Dedifferentiated amniotic fluid mesenchymal stem cell (primary cell): ENCODE results near the gene PAK3.

ENCODE experiments used
- DNase-seq: peaks from one replicate; pipeline ENCODE4 v3.0.0-alpha.2; 2016; ENCODE audit errors: extremely low spot score

PAK3 gene

DNA sequence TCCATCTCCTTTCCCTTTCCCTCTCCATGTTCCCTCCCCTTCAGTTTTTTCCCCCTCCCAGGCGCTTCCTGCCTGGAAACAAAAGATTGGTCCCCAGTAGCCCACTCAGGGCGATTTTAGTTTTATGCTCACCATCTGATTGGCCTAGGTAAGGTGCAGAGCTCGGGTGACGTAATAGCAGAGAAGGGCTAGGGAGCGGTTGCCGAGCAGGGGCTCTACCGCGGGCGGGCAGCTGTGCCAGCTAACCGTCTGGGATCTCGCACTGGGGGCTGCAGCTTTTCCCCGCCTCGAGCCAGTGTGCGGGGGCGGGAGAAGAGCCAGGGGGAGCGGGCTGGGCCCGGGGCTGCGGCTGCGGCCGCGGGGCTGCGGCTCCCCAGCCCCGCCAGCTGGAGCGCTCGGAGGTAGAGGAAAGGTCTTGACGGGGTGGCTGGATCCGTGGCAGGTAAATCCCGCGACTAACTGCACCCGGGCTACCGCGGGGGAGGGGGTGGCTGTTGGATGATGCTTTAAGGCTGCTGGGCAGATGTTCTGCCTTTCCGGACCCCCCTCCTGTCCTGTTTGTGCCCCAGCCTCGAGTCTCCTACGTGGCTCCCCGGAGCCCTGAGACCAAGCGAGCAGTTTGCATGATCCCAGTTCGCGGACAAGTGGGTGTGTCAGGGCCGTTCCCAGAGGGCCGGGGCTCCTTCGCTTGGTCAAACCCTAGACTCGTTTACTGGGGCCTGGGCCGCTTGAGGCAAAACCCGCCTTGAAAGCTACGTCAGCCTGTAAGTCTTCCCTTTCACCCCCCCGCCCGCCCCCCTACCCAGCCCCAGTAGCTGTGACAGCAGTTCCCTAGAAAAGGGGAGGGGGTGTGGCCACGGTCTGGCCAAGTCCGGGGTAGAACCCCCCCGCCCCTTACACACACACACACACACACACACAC lies at the start of gene PAK3:
Gene PAK3 (plus strand): TSS at position 218 of the 922 bp plus-strand sequence. CDS start 26,913 bp downstream, outside the sequence.
- no peak for DNase-seq

GRCh38 chrX:111047575-111047974 lies 48.4 kb upstream of the PAK3 start:
- DNase-seq, result no peak

DNA sequence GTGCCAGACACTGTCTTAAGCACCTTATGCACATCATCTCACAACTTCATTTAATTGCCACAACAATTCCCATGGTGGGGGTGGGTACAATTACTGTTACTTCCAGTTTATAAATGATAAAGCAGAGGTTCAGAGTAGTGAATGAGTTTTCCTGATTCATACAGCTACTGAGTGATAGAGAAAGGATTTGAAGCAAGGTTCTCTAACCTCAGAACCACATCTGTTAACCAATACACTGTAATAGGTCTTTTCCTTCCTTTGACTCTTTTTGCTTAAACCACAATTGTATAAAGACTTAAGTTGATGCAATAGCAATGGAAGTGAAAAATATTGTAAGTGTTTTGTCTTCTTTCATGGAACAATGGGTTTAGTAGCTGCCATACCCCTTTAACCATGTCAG lies 43.5 kb upstream of the PAK3 start:
- no peak for DNase-seq

DNA sequence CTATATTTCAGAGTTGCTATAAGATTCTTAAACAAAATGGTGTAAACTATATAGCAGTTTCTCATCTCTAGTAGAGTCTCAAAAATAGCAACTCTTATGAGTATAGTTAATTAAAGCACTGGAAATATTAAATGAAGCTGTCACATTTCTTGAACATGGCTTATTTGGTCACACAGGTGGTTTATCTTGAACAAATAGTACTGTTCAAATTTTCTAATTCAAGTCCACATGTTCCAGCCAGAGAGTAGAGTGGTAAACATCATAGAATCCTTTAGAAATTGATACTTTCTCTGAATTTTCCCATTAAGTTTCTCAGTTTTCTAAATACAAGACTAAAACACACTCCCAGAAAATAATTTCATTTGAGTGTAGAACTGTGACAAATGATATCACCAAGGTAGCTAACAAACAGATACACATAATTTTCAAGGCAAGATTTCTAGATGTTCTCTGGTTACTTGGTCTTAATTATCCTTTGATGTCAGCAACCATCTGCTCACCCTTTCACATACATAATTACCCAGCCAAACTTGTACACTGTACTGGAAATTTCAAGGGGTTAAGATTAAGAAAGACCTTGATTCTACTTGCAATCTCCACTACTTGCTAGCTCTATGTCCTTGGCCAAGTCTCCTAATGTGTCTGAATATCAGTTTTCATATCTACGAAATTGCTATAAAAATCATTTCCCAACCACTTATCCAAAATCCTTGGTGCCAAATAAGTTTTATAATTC lies 24.3 kb upstream of the PAK3 start:
- DNase-seq, result no peak

GRCh38 chrX:111083081-111083480 lies 12.9 kb upstream of the PAK3 start:
- no peak for DNase-seq

- DNase-seq, result no peak
Observed at GRCh38 chrX:111086591-111087006, 9.4 kb upstream of the PAK3 start.

- no peak for DNase-seq
Observed at GRCh38 chrX:111088628-111089027, 7.4 kb upstream of the PAK3 start.

DNA sequence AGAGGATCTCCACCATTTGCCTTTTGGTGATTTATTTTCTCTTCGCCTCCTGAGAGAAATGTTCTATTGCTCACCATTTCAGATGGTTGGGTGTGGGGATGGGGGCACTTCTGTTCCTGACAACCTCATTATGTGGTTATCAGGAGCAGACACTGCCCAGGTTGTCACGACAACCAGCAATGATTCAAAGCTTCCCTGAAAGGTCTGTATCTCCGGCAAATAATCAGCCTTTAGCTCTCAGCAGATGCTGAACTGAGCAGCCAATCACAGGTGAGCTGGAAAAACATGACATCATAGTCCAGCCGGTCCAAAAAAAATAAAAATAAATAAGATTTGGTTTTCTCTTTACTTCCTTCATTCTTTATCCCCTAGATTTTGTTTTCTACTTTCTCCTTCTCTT lies 5.5 kb upstream of the PAK3 start:
- DNase-seq, result no peak

- no peak for DNase-seq
Observed at GRCh38 chrX:111098874-111099273, 2.9 kb downstream of the PAK3 start.

- DNase-seq, result no peak
Observed at GRCh38 chrX:111100191-111100590, 4.2 kb downstream of the PAK3 start.

GRCh38 chrX:111101580-111101979 lies 5.6 kb downstream of the PAK3 start:
- DNase-seq, result no peak

DNA sequence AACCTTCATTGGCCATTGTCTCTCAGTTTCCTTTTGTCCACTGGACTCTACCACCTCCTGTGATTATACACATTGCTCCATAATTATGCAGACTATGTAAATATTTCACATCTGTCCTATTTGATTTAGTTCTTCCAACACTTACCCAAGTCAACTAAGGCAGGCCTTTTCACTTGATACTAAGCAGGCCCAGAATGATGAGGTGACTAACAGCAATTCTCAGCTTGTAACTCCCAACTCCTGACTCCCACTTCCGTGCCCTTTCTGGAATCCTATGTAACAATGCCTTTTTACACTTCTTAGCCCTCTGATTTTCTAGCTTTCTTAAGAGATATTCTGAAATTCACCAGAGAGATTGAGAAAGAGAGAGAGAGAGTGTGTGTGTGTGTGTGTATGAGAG lies 6.6 kb downstream of the PAK3 start:
- no peak for DNase-seq

DNA sequence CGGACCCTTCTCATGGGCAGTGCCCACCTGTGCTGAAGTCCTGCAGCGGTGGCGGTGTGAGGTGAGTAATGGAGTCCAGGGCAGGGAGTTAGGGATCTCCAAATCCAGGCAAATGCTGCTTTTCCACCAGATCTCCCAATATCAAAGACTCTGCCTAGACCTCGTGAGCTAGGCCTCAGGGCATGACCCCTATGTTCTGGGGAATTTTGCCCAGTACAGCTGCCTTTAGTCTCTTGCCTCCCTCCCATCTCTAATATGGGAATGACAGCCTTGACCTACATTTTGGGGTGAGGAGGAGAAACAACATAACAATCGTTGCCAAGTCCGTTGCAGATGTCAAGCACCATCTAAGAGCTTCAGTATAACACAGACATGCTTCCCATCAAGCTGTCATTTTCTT lies 7.3 kb downstream of the PAK3 start:
- no peak for DNase-seq

GRCh38 chrX:111110098-111110775 lies 14.2 kb downstream of the PAK3 start:
- DNase-seq, result no peak

DNA sequence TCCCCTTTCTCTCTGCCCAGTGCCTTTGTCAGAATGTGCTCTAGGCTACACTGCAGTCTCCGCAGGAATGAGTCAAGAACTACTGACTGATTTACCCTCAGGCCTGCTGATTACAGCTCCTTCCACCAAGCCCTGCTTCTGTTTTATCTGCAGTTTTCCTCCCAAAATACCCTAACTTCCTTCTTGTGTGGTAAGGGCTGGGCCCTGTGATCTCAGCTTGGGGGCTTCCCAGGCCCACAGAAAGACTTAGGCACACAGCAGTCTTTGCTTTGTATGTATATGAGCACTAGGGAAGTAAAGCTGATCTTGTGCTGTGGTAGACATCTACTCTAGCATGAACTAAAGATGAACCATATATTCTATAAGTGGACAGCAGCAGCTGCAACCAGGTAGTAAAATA lies 18.8 kb downstream of the PAK3 start:
- no peak for DNase-seq

DNA sequence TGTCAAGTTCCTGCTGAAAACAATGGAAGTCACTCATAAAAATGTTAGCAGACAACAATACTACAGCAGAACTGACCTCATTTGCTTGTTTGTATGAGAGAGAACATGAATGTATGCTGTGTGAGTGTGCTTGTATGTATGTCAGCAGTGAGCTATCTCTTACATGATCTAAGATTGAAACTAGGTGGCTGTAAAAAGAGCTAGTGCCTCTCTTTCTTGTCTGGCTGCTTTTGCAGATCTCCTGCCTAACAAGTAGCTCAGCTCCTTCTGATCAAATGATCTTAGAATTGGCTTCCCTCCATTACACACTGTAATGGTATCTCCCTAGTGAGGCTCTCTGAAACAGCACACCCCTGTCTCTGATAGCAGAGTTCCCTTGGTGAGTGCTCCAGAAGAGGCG lies 20.7 kb downstream of the PAK3 start:
- DNase-seq, result no peak

- no peak for DNase-seq
Observed at GRCh38 chrX:111119341-111119740, 23.4 kb downstream of the PAK3 start.

DNA sequence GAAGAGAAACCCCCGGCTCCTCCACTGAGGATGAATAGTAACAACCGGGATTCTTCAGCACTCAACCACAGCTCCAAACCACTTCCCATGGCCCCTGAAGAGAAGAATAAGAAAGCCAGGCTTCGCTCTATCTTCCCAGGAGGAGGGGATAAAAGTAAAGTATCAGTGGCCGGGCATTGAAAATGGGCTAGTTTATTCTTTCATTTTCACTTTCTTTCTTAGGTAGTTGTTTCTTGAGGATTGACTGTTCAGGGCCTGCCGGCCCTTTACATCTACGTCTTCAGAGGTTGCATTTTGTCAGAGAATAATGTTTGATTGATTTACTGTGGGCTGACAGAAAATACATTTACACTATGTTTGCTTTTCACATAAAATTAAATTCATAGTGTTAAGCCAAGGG lies 27.1 kb downstream of the PAK3 start:
- no peak for DNase-seq

DNA sequence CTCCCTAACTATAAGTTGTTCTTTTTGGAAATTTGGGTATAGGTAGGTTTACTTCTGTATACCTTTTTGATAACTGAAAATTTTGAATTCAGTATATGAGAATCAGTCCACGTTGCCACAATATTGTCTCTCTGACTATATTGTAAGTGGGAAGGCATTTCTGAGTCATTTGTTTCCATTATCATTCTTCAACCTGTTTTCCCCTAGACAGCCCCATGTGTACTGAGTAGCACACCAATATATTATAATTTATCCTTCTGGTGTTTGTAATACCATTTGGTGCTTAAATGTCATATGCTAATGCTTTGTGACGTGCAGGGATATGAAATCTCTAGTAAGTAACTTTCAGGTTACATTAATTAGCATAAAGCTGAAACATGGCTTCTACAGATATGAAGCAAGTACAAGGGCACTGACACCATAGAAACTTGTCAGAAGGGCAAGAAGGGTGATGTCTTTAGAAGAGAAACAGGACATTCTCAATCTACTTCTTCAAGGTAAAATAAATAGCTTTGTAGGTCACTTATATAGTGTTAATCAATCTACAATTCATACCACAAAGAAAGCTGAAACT lies 27.7 kb downstream of the PAK3 start:
- DNase-seq, result no peak

DNA sequence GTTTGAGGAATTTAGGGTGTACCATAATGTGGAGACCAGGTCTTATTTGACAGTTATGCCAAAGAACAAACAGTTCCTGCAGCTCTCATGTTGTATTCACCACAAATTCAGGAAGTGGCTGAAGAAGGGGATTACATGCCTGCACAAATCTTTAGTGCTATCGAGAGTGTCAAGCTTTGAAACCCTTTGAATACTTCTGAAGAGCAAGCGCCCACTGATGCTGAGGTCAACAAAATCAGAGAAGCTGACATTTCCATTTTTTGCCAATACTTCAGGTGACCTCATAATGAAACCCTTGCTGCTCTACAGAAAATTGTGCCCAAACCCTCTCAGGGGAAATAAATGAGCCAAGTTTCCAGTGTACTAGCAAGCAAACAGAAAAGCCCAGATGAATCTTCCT lies 28.4 kb downstream of the PAK3 start:
- DNase-seq, result no peak

- no peak for DNase-seq
Observed at GRCh38 chrX:111127038-111127437, 31.0 kb downstream of the PAK3 start.

DNA sequence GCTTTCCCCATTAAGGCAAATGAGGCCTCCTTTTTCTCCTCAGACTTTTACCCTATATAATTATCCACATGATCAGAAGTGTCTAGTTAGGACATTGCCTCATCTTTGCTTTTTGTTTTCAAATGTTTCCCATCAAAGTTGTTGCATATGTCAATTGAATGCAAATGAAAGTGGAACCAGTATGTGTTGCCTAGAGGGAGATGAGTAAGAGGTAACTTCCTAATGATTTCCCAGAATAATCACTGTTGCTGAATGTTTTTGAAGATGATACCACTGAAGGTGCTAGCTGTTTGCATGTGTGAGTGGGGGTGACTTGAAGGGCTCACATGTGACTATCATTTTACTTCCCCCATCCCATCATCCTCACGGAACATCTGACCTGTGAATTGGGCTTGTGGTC lies 33.9 kb downstream of the PAK3 start:
- DNase-seq, result no peak
